IMR-90 (cell line): ENCODE results near the gene ELOVL1. TPM values are rescaled to one million over a fixed set of nuclear protein-coding genes. Genes with fewer than 3 reads are reported as not detected.
A peak's percentile ranks its signal among the peaks of the same experiment; 100 is the strongest.

Source experiments
- ATAC-seq: fragments of 200-7000 bp; cut with Tn5 transposase; 2 replicates; pipeline ENCODE4 v1.9.1; 2020; ENCODE audit warnings: low read depth, mild to moderate bottlenecking, moderate library complexity
- BruUV-seq: library from RNA; stranded (reverse); fragments of 400-500 nt; replicated peaks from 2 replicates; lab custom pipeline; 2021; lab: Mats Ljungman, UMichigan
- CTCF ChIA-PET: fragments of 300-600 bp; formaldehyde crosslinking; extraction: SDS; loops from one replicate; lab custom pipeline; 2021; ENCODE audit warnings: antibody characterized with exemption; lab: Yijun Ruan, JAX
- POLR2A ChIA-PET: fragments of 300-600 bp; sonication (Branson Sonifier 250); formaldehyde crosslinking; loops from one replicate; lab custom pipeline; 2022; ENCODE audit warnings: antibody characterized with exemption; ENCODE audit not compliant: unreplicated experiment; lab: Charles Lee
- DNase-seq: peaks from one replicate; pipeline ENCODE4 v3.0.0; 2013
- H2AFZ ChIP-seq: replicated peaks from 2 replicates; pipeline ENCODE3; 2013; ENCODE audit warnings: low read length, mild to moderate bottlenecking; ENCODE audit not compliant: poor library complexity
- H2AK5ac ChIP-seq: 2 replicates; pipeline ENCODE4 v1.6.1; 2013; ENCODE audit warnings: low read depth, low read length, inconsistent platforms
- H2AK9ac ChIP-seq: replicated peaks from 2 replicates; pipeline ENCODE3; 2013; ENCODE audit warnings: mild to moderate bottlenecking, low read depth, low read length, moderate library complexity; ENCODE audit not compliant: poor library complexity
- H2BK120ac ChIP-seq: 2 replicates; pipeline ENCODE4 v1.6.1; 2013; ENCODE audit warnings: low read depth, low read length, inconsistent platforms
- H2BK15ac ChIP-seq: 3 replicates; pipeline ENCODE4 v1.6.1; 2013; ENCODE audit warnings: low read depth, low read length, inconsistent platforms
- H2BK20ac ChIP-seq: 2 replicates; pipeline ENCODE4 v1.6.1; 2013; ENCODE audit warnings: low read depth, mild to moderate bottlenecking, inconsistent platforms, low read length, moderate library complexity
- H2BK5ac ChIP-seq: 2 replicates; pipeline ENCODE4 v1.6.1; 2013; ENCODE audit warnings: mild to moderate bottlenecking, low read depth, low read length, inconsistent platforms; ENCODE audit not compliant: poor library complexity, severe bottlenecking
- H3K14ac ChIP-seq: replicated peaks from 2 replicates; pipeline ENCODE4 v1.6.1; 2013; ENCODE audit warnings: low read depth, low read length, inconsistent platforms
- H3K18ac ChIP-seq: 2 replicates; pipeline ENCODE4 v1.6.1; 2013; ENCODE audit warnings: low read depth, low read length, control low read depth
- H3K23ac ChIP-seq: 2 replicates; pipeline ENCODE4 v1.6.1; 2013; ENCODE audit warnings: low read depth, low read length, inconsistent platforms
- H3K27ac ChIP-seq: 2 replicates; pipeline ENCODE4 v1.5.1; 2013; ENCODE audit warnings: mild to moderate bottlenecking, control low read depth, low read length; ENCODE audit not compliant: insufficient read depth
- H3K27me3 ChIP-seq: 2 replicates; pipeline ENCODE4 v1.6.1; 2013; ENCODE audit warnings: low read length; ENCODE audit not compliant: control insufficient read depth, insufficient read depth
- H3K36me3 ChIP-seq: 2 replicates; pipeline ENCODE4 v1.6.1; 2013; ENCODE audit warnings: low read length, mixed read lengths; ENCODE audit not compliant: control insufficient read depth, insufficient read depth
- H3K4ac ChIP-seq: 2 replicates; pipeline ENCODE4 v1.6.1; 2013; ENCODE audit warnings: low read depth, low read length, inconsistent platforms
- H3K4me1 ChIP-seq: 2 replicates; pipeline ENCODE4 v1.6.1; 2013; ENCODE audit warnings: low read length, mixed read lengths; ENCODE audit not compliant: control insufficient read depth, insufficient read depth
- H3K4me2 ChIP-seq: 2 replicates; pipeline ENCODE4 v1.6.1; 2013; ENCODE audit warnings: low read depth, mild to moderate bottlenecking, control low read depth, low read length, moderate library complexity
- H3K4me3 ChIP-seq: 2 replicates; pipeline ENCODE4 v1.5.1; 2013; ENCODE audit warnings: low read depth, mild to moderate bottlenecking, control low read depth, low read length, moderate library complexity; ENCODE audit not compliant: insufficient read depth
- H3K56ac ChIP-seq: 2 replicates; pipeline ENCODE4 v1.6.1; 2013; ENCODE audit warnings: low read length, inconsistent platforms; ENCODE audit not compliant: insufficient read depth; ENCODE audit errors: extremely low read depth
- H3K79me1 ChIP-seq, 2 experiments: 2 replicates each; pipeline ENCODE4 v1.6.1; 2013; ENCODE audit warnings: low read length in 2 of 2, inconsistent platforms in 1 of 2, low read depth in 1 of 2
- H3K9ac ChIP-seq: 2 replicates; pipeline ENCODE4 v1.6.1; 2013; ENCODE audit warnings: low read depth, low read length, control low read depth
- H3K9me1 ChIP-seq: 2 replicates; pipeline ENCODE4 v1.6.1; 2013; ENCODE audit warnings: low read length, inconsistent platforms; ENCODE audit not compliant: insufficient read depth
- H3K9me3 ChIP-seq: 2 replicates; pipeline ENCODE4 v1.6.1; 2013; ENCODE audit warnings: low read length; ENCODE audit not compliant: control insufficient read depth, insufficient read depth
- H4K20me1 ChIP-seq: 2 replicates; pipeline ENCODE4 v1.6.1; 2013; ENCODE audit warnings: low read length, inconsistent platforms; ENCODE audit not compliant: insufficient read depth
- H4K5ac ChIP-seq: 2 replicates; pipeline ENCODE4 v1.6.1; 2013; ENCODE audit warnings: mild to moderate bottlenecking, low read depth, low read length, control low read depth
- H4K8ac ChIP-seq, 2 experiments: 2 replicates each; pipeline ENCODE4 v1.6.1; 2013; ENCODE audit warnings: low read depth in 2 of 2, low read length in 2 of 2, control low read depth in 1 of 2, inconsistent platforms in 1 of 2
- H4K91ac ChIP-seq: 2 replicates; pipeline ENCODE4 v1.6.1; 2013; ENCODE audit warnings: low read depth, low read length, inconsistent platforms; ENCODE audit not compliant: insufficient read depth
- BHLHE40 ChIP-seq: fragments of 150-350 bp; IDR thresholded peaks from 2 replicates; pipeline ENCODE4 v1.6.1; 2016; ENCODE audit warnings: mild to moderate bottlenecking, low read depth, low read length
- CHD1 ChIP-seq: IDR thresholded peaks from 2 replicates; pipeline ENCODE4 v1.6.1; 2012; ENCODE audit warnings: low read depth, low read length, improper control_type of control experiment
- CTCF ChIP-seq: conservative IDR thresholded peaks from 2 replicates; pipeline ENCODE4 v1.5.1; 2012; ENCODE audit warnings: mild to moderate bottlenecking, low read depth, low read length, improper control_type of control experiment
- ELK1 ChIP-seq: fragments of 150-350 bp; IDR thresholded peaks from 2 replicates; pipeline ENCODE4 v1.6.1; 2016; ENCODE audit warnings: low read depth, mild to moderate bottlenecking, low read length, moderate library complexity, borderline replicate concordance
- FOS ChIP-seq: fragments of 150-350 bp; IDR thresholded peaks from 2 replicates; pipeline ENCODE4 v1.6.1; 2016; ENCODE audit warnings: low read depth, low read length
- MAFK ChIP-seq: IDR thresholded peaks from 2 replicates; pipeline ENCODE4 v1.6.1; 2012; ENCODE audit warnings: low read depth, low read length, improper control_type of control experiment
- MXI1 ChIP-seq: IDR thresholded peaks from 2 replicates; pipeline ENCODE4 v1.6.1; 2012; ENCODE audit warnings: low read depth, mild to moderate bottlenecking, low read length, moderate library complexity, borderline replicate concordance
- NFE2L2 ChIP-seq: fragments of 150-350 bp; IDR thresholded peaks from 2 replicates; pipeline ENCODE4 v1.6.1; 2016; ENCODE audit warnings: low read depth, mild to moderate bottlenecking, low read length
- POLR2A ChIP-seq: IDR thresholded peaks from 2 replicates; pipeline ENCODE4 v1.6.1; 2012; ENCODE audit warnings: mild to moderate bottlenecking, low read depth, low read length
- RAD21 ChIP-seq: IDR thresholded peaks from 2 replicates; pipeline ENCODE4 v1.6.1; 2012; ENCODE audit warnings: low read length, improper control_type of control experiment
- RCOR1 ChIP-seq: IDR thresholded peaks from 2 replicates; pipeline ENCODE4 v1.6.1; 2012; ENCODE audit warnings: mild to moderate bottlenecking, low read length, improper control_type of control experiment; ENCODE audit not compliant: insufficient replicate concordance
- RFX5 ChIP-seq: IDR thresholded peaks from 2 replicates; pipeline ENCODE4 v1.8.0; 2012; ENCODE audit warnings: low read depth, mild to moderate bottlenecking, low read length, moderate library complexity
- USF2 ChIP-seq: fragments of 150-350 bp; IDR thresholded peaks from 2 replicates; pipeline ENCODE4 v1.6.1; 2017; ENCODE audit warnings: mild to moderate bottlenecking, antibody characterized with exemption, low read length, low read depth
- WGBS, 2 experiments: methylation state at CpG; one replicate each; pipeline versions ENCODE4 v1.1.5 to v1.1.7; 2013; ENCODE audit warnings: missing lambda C conversion rate in 2 of 2; ENCODE audit not compliant: insufficient read length in 1 of 2; ENCODE audit errors: extremely low coverage in 2 of 2; 5-methylcytosine and 5-hydroxymethylcytosine counted together
- dilution Hi-C: fragments of 300-500 bp; cut with HindIII; formaldehyde crosslinking; loops from one replicate; pipeline ENCODE4 v1.14.3; 2018; ENCODE audit warnings: low sequenced_read_pairs; ENCODE audit not compliant: unreplicated experiment
- in situ Hi-C: fragments of 300-500 bp; cut with MboI; formaldehyde crosslinking; loops from 3 replicates; pipeline ENCODE4 v1.14.3; 2019; ENCODE audit warnings: low sequenced_read_pairs, inconsistent platforms, mixed read lengths
- intact Hi-C: fragments of 100-400 bp; cut with micrococcal nuclease; formaldehyde crosslinking; loops from 2 replicates; pipeline ENCODE4 v1.10.0; 2022
- polyA plus RNA-seq, 3 experiments: library from polyadenylated mRNA; depleted of rRNA; stranded (reverse); fragments of >200 nt; gene quantifications; 2 replicates each; pipeline ENCODE4 v1.2.3, GENCODE V29; 2012; ENCODE audit warnings: low replicate concordance in 1 of 3
- total RNA-seq: library from RNA; depleted of rRNA; stranded (reverse); fragments of >200 nt; gene quantifications from 2 replicates; pipeline ENCODE4 v1.2.3, GENCODE V29; 2012

Gene ELOVL1
- total and polyA plus RNA-seq, 2 of the 4 experiments (the other 2 are of a cell fraction) = 88.9 to 211 TPM

- peak within 1 kb of the TSS; percentile 96 for H4K5ac ChIP-seq
- peak within 1 kb of the TSS; percentile 92 for H3K4me3 ChIP-seq
- peak within 1 kb of the TSS; percentile 98 to 100 for H4K8ac ChIP-seq
- H3K27me3 ChIP-seq = no peaks in the 10 kb centered on the region
- H3K18ac ChIP-seq = peak within 1 kb of the TSS; percentile 93
- H2BK20ac ChIP-seq = no peak within 1 kb of the TSS
- peak within 1 kb of the TSS; percentile 99 for H2AFZ ChIP-seq
- ChIA-PET POLR2A (no interaction called here), CTCF (interaction anchor here (0.8 to 1.1 kb wide), 2 partner anchors 12 to 31 kb away, joined by 3 to 4 read pairs; no protein-coding TSS in a partner anchor)
- DNase-seq (peak; percentile 92), ATAC-seq (peak; percentile 96)
- H2BK15ac ChIP-seq = peak within 1 kb of the TSS; percentile 39; the same call in 2 of the 3 replicates
- H2BK120ac ChIP-seq = peak within 1 kb of the TSS; percentile 80
- dilution Hi-C loops = no loop called here
- peak within 1 kb of the TSS; percentile 94 for H3K23ac ChIP-seq
- in situ Hi-C loops = no loop called here
- peaks cover 40 to 80% of the 10 kb centered on the region in 2 experiments for H3K79me1 ChIP-seq
- peak within 1 kb of the TSS; percentile 97 for H3K27ac ChIP-seq
- peak within 1 kb of the TSS; percentile 98 for H2AK5ac ChIP-seq
- H4K20me1 ChIP-seq = peaks cover 20% of the 10 kb centered on the region; the same call in 1 of the 2 replicates
- peaks cover 8% of the 10 kb centered on the region for H3K4me1 ChIP-seq
- H2AK9ac ChIP-seq = peak within 1 kb of the TSS; percentile 97
- H2BK5ac ChIP-seq = peak within 1 kb of the TSS; percentile 93
- H3K14ac ChIP-seq = peak within 1 kb of the TSS; percentile 98
- H3K9me3 ChIP-seq = no peaks in the 10 kb centered on the region
- WGBS, 2 experiments = 0% methylated on average over 45 of the region's 65 CpGs; no CpG with 5 or more reads in 1 of the 2 experiments
- intact Hi-C loops = loop anchor here (1.0 kb wide), 1 partner anchor 21 kb away; the partner anchor contains the start of gene ELOVL1
- peaks cover 10% of the 10 kb centered on the region for H3K9me1 ChIP-seq
- BruUV-seq = no TSS peak
- peak within 1 kb of the TSS; percentile 99 for H4K91ac ChIP-seq
- peak within 1 kb of the TSS; percentile 97 for H3K9ac ChIP-seq
- peak within 1 kb of the TSS; percentile 86 for H3K4me2 ChIP-seq
- H3K4ac ChIP-seq = peak within 1 kb of the TSS; percentile 99
- H3K56ac ChIP-seq = peak within 1 kb of the TSS; percentile 91
- peaks cover 24% of the 10 kb centered on the region for H3K36me3 ChIP-seq
- no peak for TF ChIP-seq CTCF
- TF ChIP-seq FOS = no peak
- 0 out of 2 replicates have a peak, but pooled peaks have one; percentile 2 for TF ChIP-seq BHLHE40
- no peak for TF ChIP-seq ELK1
- peak; percentile 88 for TF ChIP-seq POLR2A
- peak; percentile 9 for TF ChIP-seq RCOR1
- TF ChIP-seq MAFK = peak; percentile 75
- TF ChIP-seq USF2 = no peak
- peak; percentile 18; the same call in 1 of the 2 replicates for TF ChIP-seq NFE2L2
- no peak for TF ChIP-seq RAD21
- peak; percentile 31 for TF ChIP-seq MXI1
- no peak for TF ChIP-seq RFX5
- no peak for TF ChIP-seq CHD1
These were observed 21.8 kb upstream of the ELOVL1 start, which contains the start of the genes MED8 and SZT2 for GRCh38 chr1:43389326-43390313. Gene MED8 (minus strand): TSS chr1:43389800. CDS start chr1:43389764, 36 bp downstream. Gene SZT2 (plus strand): TSS chr1:43389899. CDS start chr1:43389969, 70 bp downstream.
